ENCODE results near the gene FAM131C.

GRCh38 chr1:16014509-16015482, 58.7 kb downstream of the FAM131C start:
- TF ChIP-seq EZH2phosphoT487 (IDR thresholded peaks at IDR 0.05; ENCODE audit: unreplicated experiment) (no peak), CREB1 (CRISPR knock-in tag; IDR thresholded peaks at IDR 0.05; ENCODE audit: low read depth) (no peak), EZH2 (IDR thresholded peaks at IDR 0.05; ENCODE audit: low read depth, unreplicated experiment) (no peak), POLR2AphosphoS5 (IDR thresholded peaks at IDR 0.05; ENCODE audit: low read depth) (no peak), ZNF114 (CRISPR knock-in tag; IDR thresholded peaks at IDR 0.05) (no peak), JUNB (IDR thresholded peaks at IDR 0.05; ENCODE audit: unreplicated experiment) (no peak)
- TF ChIP-seq, protein P1, sequence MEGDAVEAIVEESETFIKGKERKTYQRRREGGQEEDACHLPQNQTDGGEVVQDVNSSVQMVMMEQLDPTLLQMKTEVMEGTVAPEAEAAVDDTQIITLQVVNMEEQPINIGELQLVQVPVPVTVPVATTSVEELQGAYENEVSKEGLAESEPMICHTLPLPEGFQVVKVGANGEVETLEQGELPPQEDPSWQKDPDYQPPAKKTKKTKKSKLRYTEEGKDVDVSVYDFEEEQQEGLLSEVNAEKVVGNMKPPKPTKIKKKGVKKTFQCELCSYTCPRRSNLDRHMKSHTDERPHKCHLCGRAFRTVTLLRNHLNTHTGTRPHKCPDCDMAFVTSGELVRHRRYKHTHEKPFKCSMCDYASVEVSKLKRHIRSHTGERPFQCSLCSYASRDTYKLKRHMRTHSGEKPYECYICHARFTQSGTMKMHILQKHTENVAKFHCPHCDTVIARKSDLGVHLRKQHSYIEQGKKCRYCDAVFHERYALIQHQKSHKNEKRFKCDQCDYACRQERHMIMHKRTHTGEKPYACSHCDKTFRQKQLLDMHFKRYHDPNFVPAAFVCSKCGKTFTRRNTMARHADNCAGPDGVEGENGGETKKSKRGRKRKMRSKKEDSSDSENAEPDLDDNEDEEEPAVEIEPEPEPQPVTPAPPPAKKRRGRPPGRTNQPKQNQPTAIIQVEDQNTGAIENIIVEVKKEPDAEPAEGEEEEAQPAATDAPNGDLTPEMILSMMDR (conservative IDR thresholded peaks at IDR 0.05; ENCODE audit: low read depth in 2 of 2) = no peak
- TF ChIP-seq, protein P2, sequence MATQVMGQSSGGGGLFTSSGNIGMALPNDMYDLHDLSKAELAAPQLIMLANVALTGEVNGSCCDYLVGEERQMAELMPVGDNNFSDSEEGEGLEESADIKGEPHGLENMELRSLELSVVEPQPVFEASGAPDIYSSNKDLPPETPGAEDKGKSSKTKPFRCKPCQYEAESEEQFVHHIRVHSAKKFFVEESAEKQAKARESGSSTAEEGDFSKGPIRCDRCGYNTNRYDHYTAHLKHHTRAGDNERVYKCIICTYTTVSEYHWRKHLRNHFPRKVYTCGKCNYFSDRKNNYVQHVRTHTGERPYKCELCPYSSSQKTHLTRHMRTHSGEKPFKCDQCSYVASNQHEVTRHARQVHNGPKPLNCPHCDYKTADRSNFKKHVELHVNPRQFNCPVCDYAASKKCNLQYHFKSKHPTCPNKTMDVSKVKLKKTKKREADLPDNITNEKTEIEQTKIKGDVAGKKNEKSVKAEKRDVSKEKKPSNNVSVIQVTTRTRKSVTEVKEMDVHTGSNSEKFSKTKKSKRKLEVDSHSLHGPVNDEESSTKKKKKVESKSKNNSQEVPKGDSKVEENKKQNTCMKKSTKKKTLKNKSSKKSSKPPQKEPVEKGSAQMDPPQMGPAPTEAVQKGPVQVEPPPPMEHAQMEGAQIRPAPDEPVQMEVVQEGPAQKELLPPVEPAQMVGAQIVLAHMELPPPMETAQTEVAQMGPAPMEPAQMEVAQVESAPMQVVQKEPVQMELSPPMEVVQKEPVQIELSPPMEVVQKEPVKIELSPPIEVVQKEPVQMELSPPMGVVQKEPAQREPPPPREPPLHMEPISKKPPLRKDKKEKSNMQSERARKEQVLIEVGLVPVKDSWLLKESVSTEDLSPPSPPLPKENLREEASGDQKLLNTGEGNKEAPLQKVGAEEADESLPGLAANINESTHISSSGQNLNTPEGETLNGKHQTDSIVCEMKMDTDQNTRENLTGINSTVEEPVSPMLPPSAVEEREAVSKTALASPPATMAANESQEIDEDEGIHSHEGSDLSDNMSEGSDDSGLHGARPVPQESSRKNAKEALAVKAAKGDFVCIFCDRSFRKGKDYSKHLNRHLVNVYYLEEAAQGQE (IDR thresholded peaks at IDR 0.05; ENCODE audit: unreplicated experiment) = no peak

All from GM23338 (cell line).